ENCODE data around the gene SLC52A1.

DNA sequence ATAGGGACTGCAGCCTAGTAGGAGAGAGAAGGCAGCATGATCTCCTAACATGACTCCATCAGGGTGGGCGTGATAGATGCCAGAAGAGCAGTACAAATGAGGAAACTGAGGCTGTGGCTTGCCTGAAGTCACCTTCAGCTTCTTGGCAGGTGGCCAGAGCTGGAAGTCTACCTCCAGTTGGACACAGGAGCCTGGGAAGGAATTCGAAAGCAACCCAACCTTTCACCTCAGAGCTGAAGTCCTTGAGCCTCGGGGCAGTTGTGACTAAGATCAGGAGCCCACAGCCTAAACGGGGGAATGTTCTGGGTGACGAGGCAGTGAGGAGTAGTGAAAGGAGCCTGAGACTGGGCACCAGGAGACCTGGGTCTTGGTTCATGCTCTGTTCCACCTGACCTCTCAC lies 9.4 kb upstream of the SLC52A1 start:
- TF ChIP-seq, protein P1, sequence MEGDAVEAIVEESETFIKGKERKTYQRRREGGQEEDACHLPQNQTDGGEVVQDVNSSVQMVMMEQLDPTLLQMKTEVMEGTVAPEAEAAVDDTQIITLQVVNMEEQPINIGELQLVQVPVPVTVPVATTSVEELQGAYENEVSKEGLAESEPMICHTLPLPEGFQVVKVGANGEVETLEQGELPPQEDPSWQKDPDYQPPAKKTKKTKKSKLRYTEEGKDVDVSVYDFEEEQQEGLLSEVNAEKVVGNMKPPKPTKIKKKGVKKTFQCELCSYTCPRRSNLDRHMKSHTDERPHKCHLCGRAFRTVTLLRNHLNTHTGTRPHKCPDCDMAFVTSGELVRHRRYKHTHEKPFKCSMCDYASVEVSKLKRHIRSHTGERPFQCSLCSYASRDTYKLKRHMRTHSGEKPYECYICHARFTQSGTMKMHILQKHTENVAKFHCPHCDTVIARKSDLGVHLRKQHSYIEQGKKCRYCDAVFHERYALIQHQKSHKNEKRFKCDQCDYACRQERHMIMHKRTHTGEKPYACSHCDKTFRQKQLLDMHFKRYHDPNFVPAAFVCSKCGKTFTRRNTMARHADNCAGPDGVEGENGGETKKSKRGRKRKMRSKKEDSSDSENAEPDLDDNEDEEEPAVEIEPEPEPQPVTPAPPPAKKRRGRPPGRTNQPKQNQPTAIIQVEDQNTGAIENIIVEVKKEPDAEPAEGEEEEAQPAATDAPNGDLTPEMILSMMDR (IDR thresholded peaks at IDR 0.05), result no peak
- no peak for TF ChIP-seq POLR2A (IDR thresholded peaks at IDR 0.05)

Measured in uterus (tissue), 2 donors.